NB4 (cell line): ENCODE results near the gene CNKSR3.

ENCODE experiments used
- DNase-seq: peaks from one replicate; pipeline ENCODE4 v3.0.0; 2010; ENCODE audit warnings: low read depth
- H3K4me3 ChIP-seq: one replicate; pipeline ENCODE4 v1.5.1; 2011; ENCODE audit warnings: mild to moderate bottlenecking, low read depth, low read length, moderate library complexity
- CTCF ChIP-seq: IDR thresholded peaks from one replicate; pipeline ENCODE4 v1.5.1; 2012; ENCODE audit warnings: low read depth, low read length
- MYC ChIP-seq: IDR thresholded peaks from 2 replicates; pipeline ENCODE4 v1.6.1; 2011; ENCODE audit warnings: low read depth, low read length
- POLR2A ChIP-seq: IDR thresholded peaks from 2 replicates; pipeline ENCODE4 v1.6.1; 2011; ENCODE audit warnings: mild to moderate bottlenecking; ENCODE audit not compliant: insufficient read length; ENCODE audit errors: extremely low read depth
- TF ChIP-seq, protein P1 (sequence below): IDR thresholded peaks from 2 replicates; pipeline ENCODE4 v1.6.1; 2011; ENCODE audit warnings: low read depth, low read length

Gene CNKSR3

GRCh38 chr6:154535851-154536250 is 25.4 kb upstream of the CNKSR3 start:
- TF ChIP-seq POLR2A: no peak
- DNase-seq: no peak
- H3K4me3 ChIP-seq: no peak overlapping the region

- TF ChIP-seq, protein P1, sequence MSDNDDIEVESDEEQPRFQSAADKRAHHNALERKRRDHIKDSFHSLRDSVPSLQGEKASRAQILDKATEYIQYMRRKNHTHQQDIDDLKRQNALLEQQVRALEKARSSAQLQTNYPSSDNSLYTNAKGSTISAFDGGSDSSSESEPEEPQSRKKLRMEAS: no peak
- TF ChIP-seq POLR2A: no peak
- TF ChIP-seq MYC: no peak
- no peak for TF ChIP-seq CTCF
- no peak for DNase-seq
Observed at GRCh38 chr6:154535147-154535546, 24.7 kb upstream of the CNKSR3 start.

DNA sequence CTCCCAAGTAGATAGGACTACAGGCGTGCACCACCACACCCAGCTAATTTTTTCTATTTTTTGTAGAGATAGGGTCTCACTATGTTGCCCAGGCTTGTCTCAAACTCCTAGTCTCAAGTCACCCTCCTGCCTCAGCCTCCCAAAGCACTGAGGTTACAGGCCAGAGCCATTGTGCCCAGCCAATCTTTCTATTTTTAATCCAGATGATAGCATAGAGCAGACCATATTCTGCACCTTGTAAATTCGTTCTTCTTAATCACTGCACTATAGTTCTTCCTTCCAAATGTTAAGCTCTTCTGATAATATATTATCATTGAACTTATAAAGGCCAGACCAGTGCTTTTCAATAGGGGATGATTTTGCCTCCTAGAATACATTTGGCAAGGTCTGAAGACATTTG is 24.0 kb upstream of the CNKSR3 start:
- TF ChIP-seq POLR2A: no peak
- TF ChIP-seq, protein P1: no peak
- TF ChIP-seq MYC: no peak
- TF ChIP-seq CTCF: no peak
- DNase-seq: no peak
- no peak overlapping the region for H3K4me3 ChIP-seq

More at GRCh38 chr6:154535147-154535546, 24.7 kb upstream of the CNKSR3 start:
- H3K4me3 ChIP-seq: no peak overlapping the region

GRCh38 chr6:154532426-154532825 is 21.9 kb upstream of the CNKSR3 start:
- TF ChIP-seq CTCF (no peak), MYC (no peak), POLR2A (no peak)
- TF ChIP-seq, protein P1: no peak
- no peak overlapping the region for H3K4me3 ChIP-seq
- DNase-seq: no peak

- no peak overlapping the region for H3K4me3 ChIP-seq
- no peak for DNase-seq
- TF ChIP-seq CTCF (no peak), POLR2A (no peak), MYC (no peak)
- TF ChIP-seq, protein P1: no peak
Observed at GRCh38 chr6:154529957-154530356, 19.5 kb upstream of the CNKSR3 start.

DNA sequence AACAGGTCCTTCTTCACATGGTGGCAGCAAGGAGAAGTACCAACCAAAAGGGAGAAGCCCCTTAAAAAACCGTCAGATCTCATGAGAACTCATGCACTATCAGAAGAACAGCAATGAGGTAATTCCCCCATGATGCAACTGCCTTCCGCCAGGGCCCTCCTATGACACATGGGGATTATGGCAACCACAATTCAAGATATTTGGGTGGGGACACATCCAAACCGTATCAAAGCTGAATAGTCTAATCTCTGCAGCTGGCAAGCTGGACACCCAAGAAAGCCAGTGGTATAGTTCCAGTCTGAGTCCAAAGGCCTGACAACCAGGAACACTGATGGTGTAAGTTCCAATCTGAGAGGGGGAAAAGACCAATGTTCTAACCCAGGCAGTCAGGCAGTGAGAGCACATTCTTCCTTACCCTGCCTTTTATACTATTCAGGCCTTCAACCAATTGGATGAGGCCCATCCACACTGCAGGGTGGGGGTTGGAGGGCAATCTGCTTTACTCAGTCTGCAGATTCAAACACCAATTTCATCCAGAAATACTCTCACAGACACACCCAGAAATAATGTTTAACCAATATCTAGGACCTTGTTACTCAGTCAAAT is 17.9 kb upstream of the CNKSR3 start:
- no peak for DNase-seq
- no peak overlapping the region for H3K4me3 ChIP-seq
- TF ChIP-seq, protein P1: no peak
- no peak for TF ChIP-seq POLR2A
- no peak for TF ChIP-seq CTCF
- TF ChIP-seq MYC: no peak
